ENCODE results near the gene MALT1. TPM values are rescaled to one million over a fixed set of nuclear protein-coding genes. Genes with fewer than 3 reads are reported as not detected.
A peak's percentile ranks its signal among the peaks of the same experiment; 100 is the strongest.

Gene MALT1
- total and polyA plus RNA-seq, 2 donors (not counting 1 experiment from before 2014, with no cell fraction given), result 18.0 to 25.5 TPM

- Histone ChIP-seq H2AFZ (ENCODE audit: low read length) (peak overlapping the region; percentile 58), H3K27me3 (ENCODE audit: control insufficient read depth, insufficient read depth, low read length) (no peaks in the 10 kb centered on the region), H4K20me1 (ENCODE audit: control insufficient read depth, extremely low read depth, insufficient read depth, low read length) (no peaks in the 10 kb centered on the region), H3K4me1 (ENCODE audit: control insufficient read depth, extremely low read depth, insufficient read depth, low read length) (peaks cover 2% of the 10 kb centered on the region), H3K27ac (ENCODE audit: insufficient read depth, low read length) (peak overlapping the region; percentile 66), H3K79me2 (ENCODE audit: control insufficient read depth, insufficient read depth, low read length) (peaks cover 25% of the 10 kb centered on the region), H3K4me2 (ENCODE audit: extremely low read depth, insufficient read depth, low read length) (peak overlapping the region; percentile 86), H3K4me3 (replicated peaks in 1 of 4; ENCODE audit: control extremely low read depth in 1 of 4, insufficient read depth in 1 of 4, low read depth in 3 of 4, low read length in 4 of 4) (peak overlapping the region; percentile 71 to 82 (median 77)), H3K36me3 (ENCODE audit: control insufficient read depth, insufficient read depth, low read length) (no peaks in the 10 kb centered on the region), H3K9ac (ENCODE audit: insufficient read depth, low read length) (peak overlapping the region; percentile 79), H3K9me3 (ENCODE audit: control insufficient read depth, insufficient read depth, low read depth, low read length) (no peaks in the 10 kb centered on the region)
- peak; percentile 36 to 45 for DNase-seq (ENCODE audit: low read depth in 2 of 2)
- TF ChIP-seq EZH2 (IDR thresholded peaks at IDR 0.05; ENCODE audit: low read length, missing control alignments) (no peak), CTCF (conservative IDR thresholded peaks at IDR 0.05 in 1 of 2, IDR thresholded peaks at IDR 0.05 in 1 of 2; ENCODE audit: low read depth in 1 of 2, low read length in 2 of 2) (no peak)
These were observed 633 bp downstream of the MALT1 start for GRCh38 chr18:58671632-58672564.

GRCh38 chr18:58674159-58674558 lies 2.9 kb downstream of the MALT1 start:
- no peak for TF ChIP-seq CTCF (conservative IDR thresholded peaks at IDR 0.05 in 1 of 2, IDR thresholded peaks at IDR 0.05 in 1 of 2; ENCODE audit: low read depth in 1 of 2, low read length in 2 of 2)
- TF ChIP-seq EZH2 (IDR thresholded peaks at IDR 0.05; ENCODE audit: low read length, missing control alignments), result no peak
- Histone ChIP-seq H3K9ac (ENCODE audit: insufficient read depth, low read length) (no peak overlapping the region), H3K79me2 (ENCODE audit: control insufficient read depth, insufficient read depth, low read length) (peaks cover 25% of the 10 kb centered on the region), H2AFZ (ENCODE audit: low read length) (no peak overlapping the region), H3K27ac (ENCODE audit: insufficient read depth, low read length) (no peak overlapping the region), H3K36me3 (ENCODE audit: control insufficient read depth, insufficient read depth, low read length) (no peaks in the 10 kb centered on the region), H3K4me2 (ENCODE audit: extremely low read depth, insufficient read depth, low read length) (no peak overlapping the region), H3K9me3 (ENCODE audit: control insufficient read depth, insufficient read depth, low read depth, low read length) (no peaks in the 10 kb centered on the region), H3K4me1 (ENCODE audit: control insufficient read depth, extremely low read depth, insufficient read depth, low read length) (peaks cover 2% of the 10 kb centered on the region), H3K4me3 (replicated peaks in 1 of 4; ENCODE audit: control extremely low read depth in 1 of 4, insufficient read depth in 1 of 4, low read depth in 3 of 4, low read length in 4 of 4) (no peak overlapping the region), H4K20me1 (ENCODE audit: control insufficient read depth, extremely low read depth, insufficient read depth, low read length) (no peaks in the 10 kb centered on the region), H3K27me3 (ENCODE audit: control insufficient read depth, insufficient read depth, low read length) (no peaks in the 10 kb centered on the region)
- no peak for DNase-seq (ENCODE audit: low read depth in 2 of 2)

DNA sequence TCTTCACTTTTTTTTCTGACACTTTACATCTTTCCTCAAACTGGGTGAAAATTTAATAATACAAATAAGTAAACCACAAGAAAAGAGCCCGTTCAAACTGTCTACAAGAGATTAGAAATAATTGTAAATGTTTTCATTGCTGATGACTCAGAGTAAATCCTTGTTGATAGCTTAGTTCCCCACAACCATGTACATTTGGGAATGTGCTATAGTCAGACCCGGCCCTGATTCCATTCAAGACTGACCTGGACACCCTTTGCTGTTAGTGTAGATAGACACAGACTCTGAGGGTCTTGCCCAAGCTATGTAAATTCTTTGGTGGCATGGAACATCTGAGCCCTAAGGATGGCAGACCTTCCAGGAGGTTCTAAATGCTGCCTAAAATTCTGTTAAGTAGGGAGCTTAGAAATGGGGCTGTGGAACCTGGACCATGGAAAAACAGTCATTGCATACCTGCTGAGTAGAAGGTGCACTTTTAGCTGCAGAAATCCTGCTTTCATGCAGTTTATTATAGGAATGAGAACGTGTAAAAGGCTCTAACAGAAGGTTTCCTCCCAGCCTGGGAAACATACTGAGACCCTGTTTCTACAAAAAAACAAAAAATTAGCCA lies 3.7 kb downstream of the MALT1 start:
- Histone ChIP-seq H3K27ac (ENCODE audit: insufficient read depth, low read length) (no peak overlapping the region), H3K4me2 (ENCODE audit: extremely low read depth, insufficient read depth, low read length) (no peak overlapping the region), H3K9me3 (ENCODE audit: control insufficient read depth, insufficient read depth, low read depth, low read length) (no peaks in the 10 kb centered on the region), H3K4me1 (ENCODE audit: control insufficient read depth, extremely low read depth, insufficient read depth, low read length) (peaks cover 2% of the 10 kb centered on the region), H3K36me3 (ENCODE audit: control insufficient read depth, insufficient read depth, low read length) (no peaks in the 10 kb centered on the region), H3K4me3 (replicated peaks in 1 of 4; ENCODE audit: control extremely low read depth in 1 of 4, insufficient read depth in 1 of 4, low read depth in 3 of 4, low read length in 4 of 4) (no peak overlapping the region), H3K27me3 (ENCODE audit: control insufficient read depth, insufficient read depth, low read length) (no peaks in the 10 kb centered on the region), H2AFZ (ENCODE audit: low read length) (no peak overlapping the region), H3K9ac (ENCODE audit: insufficient read depth, low read length) (no peak overlapping the region), H4K20me1 (ENCODE audit: control insufficient read depth, extremely low read depth, insufficient read depth, low read length) (no peaks in the 10 kb centered on the region), H3K79me2 (ENCODE audit: control insufficient read depth, insufficient read depth, low read length) (peaks cover 25% of the 10 kb centered on the region)
- TF ChIP-seq EZH2 (IDR thresholded peaks at IDR 0.05; ENCODE audit: low read length, missing control alignments) (no peak), CTCF (conservative IDR thresholded peaks at IDR 0.05 in 1 of 2, IDR thresholded peaks at IDR 0.05 in 1 of 2; ENCODE audit: low read depth in 1 of 2, low read length in 2 of 2) (no peak)
- DNase-seq (ENCODE audit: low read depth in 2 of 2), result peak; percentile 10 to 66
